ENCODE measurements around the gene MAP2K2. TPM values are rescaled to one million over a fixed set of nuclear protein-coding genes. Genes with fewer than 3 reads are reported as not detected.

Gene MAP2K2
- total and polyA plus RNA-seq, 3 experiments from 2014 or later: 122 to 164 (median 161) TPM

DNA sequence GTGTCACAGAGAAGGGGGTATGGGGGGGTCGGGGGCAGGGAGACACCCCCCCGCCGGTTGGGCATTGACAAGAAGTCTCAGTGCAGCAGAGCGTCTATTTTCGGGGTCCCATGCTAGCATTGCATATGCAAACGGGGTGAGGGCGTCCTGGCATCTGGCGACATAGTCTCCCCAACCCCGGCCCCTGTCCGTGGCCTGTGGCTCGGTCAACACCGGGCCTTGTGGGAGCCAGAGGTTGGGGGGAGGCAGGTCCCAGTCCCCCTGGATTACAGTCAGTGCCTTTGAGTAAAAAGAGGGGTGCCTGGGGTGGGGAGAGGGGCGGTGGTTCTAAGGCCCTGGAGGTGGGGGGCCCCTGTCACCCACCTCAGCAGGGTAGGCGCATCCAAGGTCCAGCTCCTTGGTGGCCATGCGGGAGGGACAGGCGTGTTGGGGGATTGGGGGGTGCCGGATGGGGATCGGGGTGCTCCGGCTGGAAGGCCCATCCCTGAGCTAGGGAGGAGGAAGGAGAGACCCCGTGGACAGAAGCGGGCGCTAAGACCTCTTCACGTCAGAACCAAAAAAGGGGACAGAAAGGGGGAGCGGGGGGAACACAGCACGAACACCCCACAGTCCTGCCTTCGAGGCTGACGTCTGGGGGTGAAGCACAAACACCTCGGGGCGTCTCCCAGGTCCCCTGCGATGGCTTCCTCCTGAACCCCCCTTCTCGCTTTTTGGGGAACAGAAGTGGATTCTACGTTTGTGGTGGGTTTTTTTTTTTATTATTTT lies 78.1 kb downstream of the MAP2K2 start:
- H3K27me3 Mint-ChIP-seq: peaks cover 0 to 2% of the 10 kb centered on the region in 2 donors
- H3K9me3 ChIP-seq (ENCODE audit: low read length): no peaks in the 10 kb centered on the region
- H3K27me3 ChIP-seq (ENCODE audit: insufficient read depth, low read length, poor library complexity, severe bottlenecking): no peaks in the 10 kb centered on the region
- H3K4me3 Mint-ChIP-seq: no peak overlapping the region
- H3K9me3 Mint-ChIP-seq: no peaks in the 10 kb centered on the region
- H3K4me1 Mint-ChIP-seq: peaks cover 13 to 24% (median 22%) of the 10 kb centered on the region in 3 donors
- DNase-seq: peak in 1 of 5 donors; percentile 40
- H3K27ac Mint-ChIP-seq: peak overlapping the region in 2 of 8 donors; percentile 36 to 51
- no peaks in the 10 kb centered on the region for H3K4me1 ChIP-seq (ENCODE audit: insufficient read depth, low read length)
- H3K36me3 Mint-ChIP-seq: peaks cover 0 to 57% (median 10%) of the 10 kb centered on the region in 3 donors
- ChIA-PET CTCF (interaction anchor here (1.2 kb wide), 1 partner anchor 94 kb away, joined by 5 read pairs; no protein-coding TSS in a partner anchor), POLR2A (interaction anchor here (0.6 kb wide), 1 partner anchor 43 kb away, joined by 5 read pairs; no protein-coding TSS in a partner anchor)
- H3K36me3 ChIP-seq (ENCODE audit: insufficient read depth, low read length): no peaks in the 10 kb centered on the region
- no peak overlapping the region for H3K27ac ChIP-seq (ENCODE audit: low read depth, low read length)
- H3K4me3 ChIP-seq (ENCODE audit: low read length): no peak overlapping the region

DNA sequence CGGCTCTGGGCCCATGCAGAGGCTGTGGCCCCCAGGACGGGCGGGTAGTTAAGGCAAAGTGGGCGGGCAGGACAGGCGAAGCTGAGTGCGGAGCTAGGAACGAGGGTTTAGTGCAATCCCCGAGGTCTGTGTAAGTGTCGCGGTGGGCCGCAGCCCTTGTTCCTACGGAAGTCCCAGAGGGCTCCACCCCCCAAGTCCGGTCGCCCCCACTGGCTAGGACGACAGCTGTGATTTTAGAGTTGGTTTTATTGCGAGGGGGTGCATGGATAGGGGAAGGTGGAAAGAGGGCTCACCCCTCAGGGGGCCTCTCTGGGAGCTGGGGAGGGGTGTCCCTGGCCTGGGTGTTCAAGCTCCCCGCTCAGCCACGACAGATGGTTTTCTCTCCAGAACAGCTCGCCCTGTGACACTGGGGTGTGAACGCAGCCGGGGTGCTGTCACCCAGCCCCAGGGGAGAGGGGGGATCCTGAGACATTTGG lies 78.9 kb downstream of the MAP2K2 start:
- peaks cover 0 to 53% (median 5%) of the 10 kb centered on the region in 3 donors for H3K36me3 Mint-ChIP-seq
- H3K4me1 Mint-ChIP-seq: peaks cover 11 to 24% (median 14%) of the 10 kb centered on the region in 3 donors
- H3K27ac Mint-ChIP-seq: no peak overlapping the region
- H3K9me3 Mint-ChIP-seq: no peaks in the 10 kb centered on the region
- Histone ChIP-seq H3K4me1 (ENCODE audit: insufficient read depth, low read length) (no peaks in the 10 kb centered on the region), H3K4me3 (ENCODE audit: low read length) (no peak overlapping the region), H3K27me3 (ENCODE audit: insufficient read depth, low read length, poor library complexity, severe bottlenecking) (no peaks in the 10 kb centered on the region), H3K27ac (ENCODE audit: low read depth, low read length) (no peak overlapping the region), H3K36me3 (ENCODE audit: insufficient read depth, low read length) (no peaks in the 10 kb centered on the region), H3K9me3 (ENCODE audit: low read length) (no peaks in the 10 kb centered on the region)
- no peak for DNase-seq
- ChIA-PET POLR2A (interaction anchor here (0.6 to 0.7 kb wide), 7 partner anchors 11 to 75 kb away, joined by 3 to 7 read pairs (median 5); partner anchors contain the start of gene PIAS4), CTCF (interaction anchor here (1.2 kb wide), 1 partner anchor 95 kb away, joined by 5 read pairs; no protein-coding TSS in a partner anchor)
- no peak overlapping the region for H3K4me3 Mint-ChIP-seq
- H3K27me3 Mint-ChIP-seq: peaks cover 0 to 2% of the 10 kb centered on the region in 2 donors

DNA sequence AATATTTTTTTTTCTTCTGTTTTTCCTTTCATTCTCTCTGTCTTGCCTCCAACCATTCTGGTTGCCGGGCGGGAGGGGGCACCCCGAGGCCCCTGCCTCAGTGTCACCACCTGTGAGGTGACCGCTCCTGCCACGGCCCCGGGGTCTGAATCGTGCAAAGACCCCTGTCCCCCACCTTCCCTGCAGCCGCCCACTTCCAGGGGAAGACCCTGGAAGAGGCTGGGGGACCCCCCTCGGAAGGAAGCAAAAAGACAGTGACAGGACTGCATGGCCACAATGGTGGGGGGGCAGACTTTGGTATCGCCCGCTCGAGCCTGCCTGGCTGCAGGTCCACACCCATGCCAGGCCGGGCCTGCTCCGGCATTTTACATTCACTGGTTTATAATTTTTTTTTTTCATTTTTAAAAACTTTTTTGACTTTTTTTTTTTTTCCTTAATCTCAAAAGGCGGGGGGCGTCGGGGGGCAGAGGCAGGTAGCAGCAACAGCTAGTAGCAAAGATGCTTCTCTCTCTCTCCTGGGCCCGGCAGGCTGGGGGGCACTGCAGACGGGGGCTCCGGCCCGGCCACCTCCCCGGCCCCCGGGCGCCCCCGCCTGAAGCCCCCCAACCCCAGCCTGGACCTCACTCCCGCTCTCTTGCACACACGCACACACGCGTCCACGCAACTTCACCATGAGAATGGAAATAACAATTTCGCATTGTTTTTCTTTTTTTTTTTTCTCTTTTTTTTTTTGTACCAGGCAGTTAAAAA lies 79.8 kb downstream of the MAP2K2 start:
- peaks cover 0 to 46% (median 2%) of the 10 kb centered on the region in 3 donors for H3K36me3 Mint-ChIP-seq
- peaks cover 0 to 2% of the 10 kb centered on the region in 2 donors for H3K27me3 Mint-ChIP-seq
- peaks cover 6 to 18% (median 8%) of the 10 kb centered on the region in 3 donors for H3K4me1 Mint-ChIP-seq
- DNase-seq: no peak
- no peaks in the 10 kb centered on the region for H3K9me3 Mint-ChIP-seq
- POLR2A ChIA-PET: interaction anchor here (0.7 kb wide), 6 partner anchors 10 to 76 kb away, joined by 3 to 7 read pairs (median 4); partner anchors contain the start of gene PIAS4
- H3K4me1 ChIP-seq (ENCODE audit: insufficient read depth, low read length): no peaks in the 10 kb centered on the region
- no peaks in the 10 kb centered on the region for H3K27me3 ChIP-seq (ENCODE audit: insufficient read depth, low read length, poor library complexity, severe bottlenecking)
- H3K27ac Mint-ChIP-seq: peak overlapping the region in 1 of 8 donors; percentile 71
- no peaks in the 10 kb centered on the region for H3K9me3 ChIP-seq (ENCODE audit: low read length)
- no peaks in the 10 kb centered on the region for H3K36me3 ChIP-seq (ENCODE audit: insufficient read depth, low read length)
- H3K4me3 Mint-ChIP-seq: no peak overlapping the region
- H3K27ac ChIP-seq (ENCODE audit: low read depth, low read length): no peak overlapping the region
- CTCF ChIA-PET: interaction anchor here (1.2 kb wide), 1 partner anchor 96 kb away, joined by 5 read pairs; no protein-coding TSS in a partner anchor
- no peak overlapping the region for H3K4me3 ChIP-seq (ENCODE audit: low read length)

DNA sequence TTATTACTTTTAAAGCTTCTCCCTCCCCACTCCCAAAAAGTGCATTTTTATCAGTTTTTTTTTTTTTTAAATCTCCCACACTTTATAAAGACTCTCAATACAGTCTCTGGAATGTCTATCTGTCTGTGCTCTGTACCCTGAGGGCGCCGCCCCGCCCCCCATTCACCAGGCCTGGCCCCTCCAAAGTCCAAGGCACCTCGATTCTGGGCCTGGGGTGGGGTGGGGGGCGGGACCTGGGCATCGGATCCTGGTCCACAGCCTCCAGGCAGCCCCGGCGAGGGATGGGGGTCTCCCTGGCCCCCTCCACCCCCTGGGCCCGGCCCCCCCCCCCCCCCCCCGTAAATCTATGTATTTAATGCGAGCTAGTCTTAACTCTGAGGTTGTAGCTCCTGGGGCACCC lies 80.5 kb downstream of the MAP2K2 start:
- H3K36me3 Mint-ChIP-seq: peaks cover 0 to 43% (median 2%) of the 10 kb centered on the region in 3 donors
- no peaks in the 10 kb centered on the region for H3K9me3 Mint-ChIP-seq
- CTCF ChIA-PET: no interaction called here
- Histone ChIP-seq H3K36me3 (ENCODE audit: insufficient read depth, low read length) (no peaks in the 10 kb centered on the region), H3K9me3 (ENCODE audit: low read length) (no peaks in the 10 kb centered on the region), H3K4me3 (ENCODE audit: low read length) (no peak overlapping the region), H3K27ac (ENCODE audit: low read depth, low read length) (no peak overlapping the region), H3K27me3 (ENCODE audit: insufficient read depth, low read length, poor library complexity, severe bottlenecking) (no peaks in the 10 kb centered on the region), H3K4me1 (ENCODE audit: insufficient read depth, low read length) (no peaks in the 10 kb centered on the region)
- no peak overlapping the region for H3K27ac Mint-ChIP-seq
- no peak overlapping the region for H3K4me3 Mint-ChIP-seq
- POLR2A ChIA-PET: no interaction called here
- H3K27me3 Mint-ChIP-seq: peaks cover 0 to 2% of the 10 kb centered on the region in 2 donors
- no peak for DNase-seq
- peaks cover 5 to 17% (median 8%) of the 10 kb centered on the region in 3 donors for H3K4me1 Mint-ChIP-seq

DNA sequence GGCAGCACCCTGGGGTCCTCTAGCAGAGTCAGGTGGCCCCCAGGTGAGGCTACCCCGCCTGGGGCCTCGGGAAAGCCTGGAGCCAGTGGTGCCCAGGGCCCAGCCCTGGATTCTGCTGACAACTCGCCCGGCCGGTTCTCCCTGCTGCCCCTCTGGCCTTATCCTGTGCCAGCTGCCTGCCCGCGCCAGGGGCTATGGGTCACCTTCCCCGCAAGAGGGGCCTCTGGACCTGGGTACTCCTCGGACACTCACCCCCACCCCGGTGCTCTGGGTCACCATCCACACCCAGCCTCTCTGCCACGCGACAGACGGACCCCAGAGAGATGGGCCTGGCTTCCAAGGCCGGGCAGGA lies 81.2 kb downstream of the MAP2K2 start:
- Mint-ChIP-seq H3K4me1 (peaks cover 5 to 17% (median 8%) of the 10 kb centered on the region in 3 donors), H3K9me3 (no peaks in the 10 kb centered on the region), H3K4me3 (no peak overlapping the region), H3K27me3 (peaks cover 0 to 2% of the 10 kb centered on the region in 2 donors), H3K36me3 (peaks cover 0 to 41% (median 2%) of the 10 kb centered on the region in 3 donors), H3K27ac (no peak overlapping the region)
- ChIA-PET CTCF (no interaction called here), POLR2A (interaction anchor here (0.5 kb wide), 1 partner anchor 1950 kb away, joined by 3 read pairs; no protein-coding TSS in a partner anchor)
- Histone ChIP-seq H3K9me3 (ENCODE audit: low read length) (no peaks in the 10 kb centered on the region), H3K4me1 (ENCODE audit: insufficient read depth, low read length) (no peaks in the 10 kb centered on the region), H3K27ac (ENCODE audit: low read depth, low read length) (no peak overlapping the region), H3K4me3 (ENCODE audit: low read length) (no peak overlapping the region), H3K36me3 (ENCODE audit: insufficient read depth, low read length) (no peaks in the 10 kb centered on the region), H3K27me3 (ENCODE audit: insufficient read depth, low read length, poor library complexity, severe bottlenecking) (no peaks in the 10 kb centered on the region)
- no peak for DNase-seq

DNA sequence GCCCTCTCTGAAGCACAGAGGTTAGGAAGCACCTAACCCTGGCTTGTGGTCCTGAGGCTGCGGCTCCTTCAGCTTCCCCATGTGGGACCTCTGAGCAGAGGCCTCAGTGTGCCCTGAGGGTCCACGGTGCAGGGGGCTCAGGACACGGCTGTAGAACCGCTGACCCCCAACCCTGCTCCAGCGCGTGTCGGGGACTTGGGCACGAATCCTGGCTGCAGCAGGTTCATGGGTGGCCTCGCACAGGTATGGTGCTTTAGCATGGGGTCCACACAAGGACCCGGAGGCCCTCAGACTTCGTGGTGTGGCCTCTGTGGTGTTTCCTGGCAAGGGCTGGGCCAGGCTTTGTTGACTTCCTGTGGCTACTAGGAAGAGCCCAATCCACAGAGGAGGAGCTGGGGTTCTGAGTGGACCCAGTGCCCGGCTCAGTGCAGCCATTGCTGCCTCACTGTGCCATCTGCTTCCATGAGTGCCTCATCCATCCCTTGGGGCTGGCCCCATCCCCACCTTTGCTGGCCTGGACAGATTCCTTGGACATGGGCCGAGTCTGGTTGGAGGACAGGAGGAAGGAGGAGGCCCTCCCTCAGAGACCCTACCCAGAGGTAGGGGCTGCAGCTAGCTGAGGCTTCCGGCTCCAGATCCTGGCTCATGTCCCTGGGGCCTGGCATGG lies 81.7 kb downstream of the MAP2K2 start:
- H3K4me3 ChIP-seq (ENCODE audit: low read length): no peak overlapping the region
- H3K4me1 ChIP-seq (ENCODE audit: insufficient read depth, low read length): no peaks in the 10 kb centered on the region
- peak overlapping the region in 1 of 8 donors; percentile 47 for H3K27ac Mint-ChIP-seq
- no peak overlapping the region for H3K4me3 Mint-ChIP-seq
- no peaks in the 10 kb centered on the region for H3K27me3 ChIP-seq (ENCODE audit: insufficient read depth, low read length, poor library complexity, severe bottlenecking)
- peaks cover 0 to 2% of the 10 kb centered on the region in 2 donors for H3K27me3 Mint-ChIP-seq
- DNase-seq: no peak
- peaks cover 5 to 17% (median 8%) of the 10 kb centered on the region in 3 donors for H3K4me1 Mint-ChIP-seq
- no peaks in the 10 kb centered on the region for H3K9me3 ChIP-seq (ENCODE audit: low read length)
- no peaks in the 10 kb centered on the region for H3K36me3 ChIP-seq (ENCODE audit: insufficient read depth, low read length)
- ChIA-PET POLR2A (interaction anchor here (0.5 kb wide), 1 partner anchor 1950 kb away, joined by 3 read pairs; no protein-coding TSS in a partner anchor), CTCF (no interaction called here)
- peaks cover 0 to 37% (median 2%) of the 10 kb centered on the region in 3 donors for H3K36me3 Mint-ChIP-seq
- H3K27ac ChIP-seq (ENCODE audit: low read depth, low read length): no peak overlapping the region
- no peaks in the 10 kb centered on the region for H3K9me3 Mint-ChIP-seq
